ENCODE measurements around the gene ARF1.
A peak's percentile ranks its signal among the peaks of the same experiment; 100 is the strongest.

ARF1 gene

DNA sequence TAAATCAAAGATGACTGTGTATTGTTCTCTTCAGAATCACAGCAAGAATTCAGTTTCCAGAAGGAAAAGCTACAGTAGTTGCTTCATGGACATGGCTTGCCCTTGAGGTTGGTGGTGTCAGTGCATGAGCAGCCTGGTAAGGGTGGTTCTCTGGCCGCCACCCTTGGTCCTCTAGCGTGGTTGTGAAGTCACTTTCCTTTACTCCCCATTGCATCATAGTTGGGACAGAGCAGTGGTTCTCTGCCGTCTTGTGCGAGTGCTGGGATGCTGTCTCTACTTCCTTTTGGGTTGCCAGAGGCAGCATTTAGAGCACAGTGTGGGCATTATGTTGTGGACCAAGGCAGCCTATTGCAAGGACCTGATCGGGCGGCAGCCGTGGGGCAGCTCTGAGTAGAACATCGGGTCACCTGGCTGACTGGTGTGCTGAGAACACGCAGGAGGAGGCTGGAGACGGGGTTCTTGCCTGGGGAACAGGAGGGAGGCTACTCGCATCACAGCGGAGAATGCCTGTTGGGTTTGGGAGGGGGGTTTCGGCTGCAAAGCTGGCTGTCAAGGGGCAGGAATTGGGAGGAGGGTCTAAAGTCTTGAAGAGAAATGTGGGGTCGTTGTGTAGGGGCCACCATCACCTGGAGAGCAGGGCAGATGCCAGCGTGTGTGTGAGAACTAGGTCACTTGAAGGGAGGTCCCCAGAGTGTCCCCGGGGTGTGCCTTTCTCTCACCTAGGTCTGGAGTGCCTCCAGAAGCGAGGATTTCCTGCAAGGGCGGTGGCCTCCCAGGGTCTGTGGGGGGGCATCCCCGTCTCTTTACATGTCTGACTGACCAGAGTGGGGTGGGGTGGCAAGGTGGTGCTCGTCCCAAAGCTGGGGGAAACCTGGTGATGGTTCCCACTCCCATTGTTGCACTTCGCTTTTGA, 6.3 kb downstream of the ARF1 start:
- DNase-seq, result no peak

DNA sequence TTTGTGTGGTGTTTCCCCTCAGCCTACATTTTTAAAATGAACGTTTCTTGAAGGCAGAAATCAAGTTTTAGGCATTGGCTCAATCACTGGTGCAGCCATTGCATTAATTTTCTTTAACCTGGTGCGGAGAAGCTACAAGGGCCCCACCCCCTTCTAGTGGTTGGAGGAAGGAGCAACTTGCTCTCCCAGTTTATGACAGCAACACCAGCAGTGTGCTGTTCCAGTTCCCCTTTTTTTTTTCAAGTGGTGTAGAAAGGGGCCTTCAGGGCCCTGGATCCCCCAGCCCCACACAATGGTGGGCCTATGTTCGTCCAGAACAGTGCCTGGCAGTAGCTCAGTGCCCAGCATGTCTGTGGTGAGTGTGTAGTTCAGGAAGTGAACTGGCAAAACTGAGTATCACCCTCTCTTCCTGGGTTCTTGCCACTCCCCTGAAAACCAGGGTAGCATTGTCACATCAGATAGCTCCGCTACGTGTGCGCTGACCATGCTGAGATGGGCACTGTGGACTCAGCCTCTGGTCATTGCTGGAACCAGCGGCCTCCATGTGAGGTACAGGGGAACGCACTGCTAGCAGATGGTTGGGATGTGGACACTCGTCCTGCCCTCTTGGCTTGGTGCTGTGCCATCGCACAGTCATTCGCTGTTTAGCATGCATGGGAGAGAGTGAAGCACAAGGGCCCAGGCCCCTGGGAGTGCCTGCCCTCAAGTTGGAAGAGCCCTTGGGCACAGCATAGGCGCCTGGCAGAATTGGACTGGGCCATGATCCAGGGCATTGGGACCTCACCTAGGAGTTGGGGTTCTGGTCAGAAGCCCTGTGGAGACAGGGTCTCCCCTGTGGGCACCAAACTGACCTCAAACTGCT, 7.2 kb downstream of the ARF1 start:
- DNase-seq, result no peak

- no peak for DNase-seq
These were observed 8.1 kb downstream of the ARF1 start for GRCh38 chr1:228090613-228091081.

- DNase-seq, result no peak
These were observed 8.6 kb downstream of the ARF1 start for GRCh38 chr1:228091084-228091483.

DNA sequence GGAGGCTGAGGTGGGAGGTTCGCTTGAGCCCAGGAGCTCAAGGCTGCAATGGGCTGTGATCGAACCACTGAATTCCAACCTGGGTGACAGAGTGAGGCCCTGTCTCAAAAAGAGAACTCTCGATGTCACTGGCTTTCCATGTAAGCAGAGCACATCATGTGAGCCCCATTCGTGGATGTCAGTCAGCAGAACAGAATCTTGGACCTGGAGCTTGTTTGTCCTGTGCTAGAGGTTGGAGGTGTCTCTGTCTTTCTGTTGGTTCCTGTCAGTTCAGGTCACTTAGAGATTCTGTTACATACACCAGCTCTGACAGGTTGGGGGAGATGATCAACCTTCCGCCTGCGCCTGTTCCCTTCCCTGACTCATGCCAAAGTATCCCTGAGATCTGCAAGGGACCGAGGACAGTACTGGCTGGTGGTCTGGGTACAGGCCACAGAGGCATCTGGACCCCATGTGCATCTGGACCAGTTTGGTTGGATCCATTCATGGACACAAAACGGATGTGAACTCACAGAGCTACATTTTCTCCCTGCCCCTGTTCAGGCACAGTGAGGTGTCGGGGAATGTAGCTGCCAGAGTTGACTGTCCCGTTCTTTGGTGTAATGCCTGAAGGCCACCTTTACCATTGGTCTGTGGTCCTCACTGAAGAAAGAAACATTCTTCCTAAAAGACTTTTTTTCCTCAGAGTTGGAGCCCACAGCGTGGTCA, 10.0 kb downstream of the ARF1 start:
- DNase-seq, result no peak

DNA sequence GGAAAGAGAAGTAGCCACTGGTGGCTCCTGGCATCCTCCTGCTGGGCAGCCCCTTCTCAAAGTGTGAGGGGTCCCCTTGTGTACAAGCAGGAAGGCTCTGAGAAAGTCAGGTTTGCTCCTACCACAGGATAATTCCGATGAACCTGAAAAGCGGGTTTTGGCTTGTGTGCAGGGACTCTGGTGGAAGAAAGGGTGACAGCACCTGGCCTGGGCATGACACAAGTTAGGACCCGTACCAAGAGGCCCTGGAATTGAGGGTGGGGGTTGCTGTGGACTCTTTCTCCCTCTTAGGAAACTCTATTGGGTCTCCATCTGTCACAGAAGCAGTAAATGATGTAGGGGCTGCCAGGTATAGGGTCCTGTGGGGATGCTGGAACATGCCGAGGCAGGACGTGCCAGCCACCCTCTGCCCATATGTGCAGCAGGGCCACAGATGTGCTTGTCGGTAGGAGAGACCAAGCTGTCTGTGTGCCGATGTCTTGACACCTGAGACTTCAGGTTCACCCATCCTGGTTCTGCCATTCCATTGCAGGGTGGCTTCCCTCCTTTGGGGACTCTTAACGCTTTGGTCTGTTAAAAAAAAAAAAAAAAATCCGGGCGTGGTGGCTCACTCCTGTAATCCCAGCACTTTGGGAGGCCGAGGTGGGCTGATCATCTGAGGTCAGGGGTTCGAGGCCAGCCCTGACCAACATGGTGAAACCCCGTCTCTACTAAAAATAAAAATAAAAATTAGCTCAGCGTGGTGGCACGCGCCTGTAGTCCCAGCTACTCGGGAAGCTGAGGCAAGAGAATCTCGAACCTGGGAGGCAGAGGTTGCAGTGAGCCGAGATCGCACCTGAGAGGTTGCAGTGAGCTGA, 10.8 kb downstream of the ARF1 start:
- DNase-seq, result no peak

DNA sequence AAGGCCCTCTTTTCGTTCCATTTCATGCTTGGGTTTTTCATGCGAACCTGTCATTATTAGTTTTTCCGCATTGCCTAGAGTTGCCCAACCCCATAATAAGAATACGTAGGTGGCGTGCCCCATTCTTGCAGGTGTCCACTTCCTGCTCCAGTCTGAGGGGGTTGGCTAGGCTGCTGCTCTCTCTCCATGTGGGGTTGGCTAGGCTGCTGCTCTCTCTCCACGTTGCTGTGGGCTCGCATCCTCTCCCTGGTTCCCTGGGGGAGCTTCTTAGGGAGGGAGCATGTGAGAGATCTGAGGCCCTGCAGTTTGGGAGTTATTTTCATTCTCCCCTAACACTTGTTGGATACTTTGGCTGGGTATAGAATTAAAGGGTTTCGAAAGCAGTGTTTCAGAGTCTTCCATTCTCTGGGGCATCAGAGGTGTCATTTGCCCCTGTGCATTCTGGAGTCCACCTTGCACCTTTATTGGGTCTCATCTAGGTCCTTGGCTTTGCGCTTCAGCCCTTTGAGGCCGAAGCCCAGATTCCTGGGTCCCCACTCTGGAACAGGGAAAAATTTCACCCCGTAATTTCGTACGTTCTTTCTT, 12.0 kb downstream of the ARF1 start:
- DNase-seq, result no peak

DNA sequence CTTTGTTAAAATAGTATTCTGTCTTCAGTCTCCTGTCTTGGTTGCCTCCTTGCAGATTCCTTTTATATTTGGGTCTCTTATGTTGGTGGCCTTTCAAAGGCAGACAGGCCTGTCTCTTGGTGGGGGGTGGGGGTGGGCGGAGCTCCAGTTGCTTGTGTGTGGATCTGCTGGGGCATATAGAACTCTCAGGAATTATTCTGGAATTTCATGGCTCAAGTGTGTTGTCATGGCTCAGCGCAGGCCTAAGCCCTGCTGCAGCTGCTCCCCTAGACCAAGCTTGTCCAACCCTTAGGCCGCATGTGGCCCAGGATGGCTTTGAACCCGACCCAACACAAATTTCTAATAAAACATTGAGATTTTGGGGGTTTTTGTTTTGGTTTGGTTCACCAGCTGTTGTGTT, 12.7 kb downstream of the ARF1 start:
- no peak for DNase-seq

- no peak for DNase-seq
These were observed 13.4 kb downstream of the ARF1 start for GRCh38 chr1:228095938-228096337.

GRCh38 chr1:228096416-228097332, 14.2 kb downstream of the ARF1 start:
- DNase-seq, result no peak

GRCh38 chr1:228097333-228098081, 15.0 kb downstream of the ARF1 start:
- no peak for DNase-seq

DNA sequence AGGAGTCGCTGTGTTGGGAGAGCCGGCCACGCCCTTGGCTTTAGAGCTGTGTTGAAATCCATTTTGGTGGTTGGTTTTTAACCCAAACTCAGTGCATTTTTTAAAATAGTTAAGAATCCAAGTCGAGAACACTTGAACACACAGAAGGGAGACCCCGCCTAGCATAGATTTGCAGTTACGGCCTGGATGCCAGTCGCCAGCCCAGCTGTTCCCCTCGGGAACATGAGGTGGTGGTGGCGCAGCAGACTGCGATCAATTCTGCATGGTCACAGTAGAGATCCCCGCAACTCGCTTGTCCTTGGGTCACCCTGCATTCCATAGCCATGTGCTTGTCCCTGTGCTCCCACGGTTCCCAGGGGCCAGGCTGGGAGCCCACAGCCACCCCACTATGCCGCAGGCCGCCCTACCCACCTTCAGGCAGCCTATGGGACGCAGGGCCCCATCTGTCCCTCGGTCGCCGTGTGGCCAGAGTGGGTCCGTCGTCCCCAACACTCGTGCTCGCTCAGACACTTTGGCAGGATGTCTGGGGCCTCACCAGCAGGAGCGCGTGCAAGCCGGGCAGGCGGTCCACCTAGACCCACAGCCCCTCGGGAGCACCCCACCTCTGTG, 15.9 kb downstream of the ARF1 start:
- DNase-seq, result no peak

- no peak for DNase-seq
These were observed 16.8 kb downstream of the ARF1 start for GRCh38 chr1:228099331-228099732.

DNA sequence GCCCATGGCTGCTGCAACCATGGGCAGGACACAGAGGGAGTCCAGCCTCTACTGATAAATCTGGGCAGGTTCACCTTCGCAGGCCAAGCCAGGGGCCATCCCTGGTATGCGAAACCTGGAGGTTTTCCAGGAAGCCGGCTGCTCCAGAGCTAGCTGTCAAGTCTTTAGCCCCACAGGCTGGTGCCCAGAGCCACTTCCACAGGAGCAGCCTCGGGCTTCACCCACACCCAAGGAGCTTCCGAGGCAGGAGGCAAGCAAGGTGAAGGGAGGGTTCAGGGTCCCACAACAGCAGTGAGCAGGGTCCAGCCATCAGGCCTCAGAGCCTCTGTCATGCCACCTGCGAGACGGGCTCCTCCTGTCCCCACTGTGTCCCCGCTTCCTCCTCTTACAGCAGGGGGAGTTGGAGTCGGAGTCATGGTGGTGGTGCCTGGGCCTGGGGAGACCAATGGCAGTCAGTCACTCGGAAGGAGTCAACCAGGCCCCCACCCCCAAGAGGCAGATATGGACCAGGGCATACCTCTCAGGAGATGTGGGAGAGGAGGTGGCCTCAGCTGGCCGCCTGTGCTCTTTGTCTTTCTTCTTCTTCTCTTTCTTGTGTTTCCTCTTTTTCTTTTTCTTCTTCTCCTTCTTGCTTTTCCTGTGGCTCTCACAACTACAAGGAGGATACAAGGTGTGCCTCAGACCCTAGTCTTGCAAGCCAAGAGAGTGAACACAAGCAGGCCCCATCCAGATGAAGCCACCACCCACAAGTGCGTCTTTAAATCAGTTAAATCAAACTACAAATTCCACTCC, 18.5 kb downstream of the ARF1 start:
- no peak for DNase-seq

- DNase-seq, result peak; percentile 27
These were observed 19.1 kb downstream of the ARF1 start for GRCh38 chr1:228101614-228101993.

- DNase-seq, result peak; percentile 73
These were observed 19.7 kb downstream of the ARF1 start for GRCh38 chr1:228101994-228102790.

DNA sequence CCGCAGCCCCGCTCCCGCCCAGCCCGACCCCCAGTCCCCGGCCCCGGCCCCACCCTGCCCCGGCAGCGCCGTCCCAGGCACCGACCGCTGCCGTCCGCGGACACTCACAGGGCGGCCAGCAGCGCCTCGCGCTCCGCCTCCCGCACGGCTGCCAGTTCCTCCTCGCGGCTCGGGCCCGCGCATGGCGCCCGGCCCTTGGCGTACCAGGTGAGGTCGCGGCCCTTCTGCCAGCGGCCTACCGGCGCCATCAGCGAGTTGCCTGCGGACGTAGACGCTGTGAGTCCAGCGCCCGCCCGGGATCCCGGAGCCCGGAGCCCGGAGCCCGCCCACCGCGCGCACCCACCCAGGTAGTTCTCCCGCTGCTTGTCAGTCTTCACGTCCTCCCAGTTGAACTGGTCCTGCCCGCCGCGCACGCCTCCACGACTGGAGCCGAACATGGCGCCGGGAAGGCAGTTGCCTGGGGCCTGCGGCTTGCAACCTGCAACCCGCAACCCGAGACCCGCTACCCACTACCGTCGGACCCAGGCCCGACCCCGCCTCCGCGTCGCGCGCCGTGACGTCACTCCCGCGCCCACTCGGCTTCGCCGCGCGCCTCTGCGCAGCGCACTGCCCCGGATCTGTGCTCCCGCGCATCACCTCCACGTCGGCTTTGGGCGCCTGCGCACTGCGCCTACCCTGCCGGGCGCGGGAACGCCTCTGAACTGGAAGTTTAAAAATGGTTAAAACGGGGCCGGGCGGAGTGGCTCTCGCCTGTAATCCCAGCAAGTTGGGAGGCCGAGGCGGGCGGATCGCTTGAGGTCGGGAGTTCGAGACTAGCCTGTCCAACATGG, 20.5 kb downstream of the ARF1 start, which contains the start of gene C1orf35:
Gene C1orf35, minus strand, starts transcription at position 535 of the 830 bp plus-strand sequence. Its CDS starts 98 bp downstream, at position 437.
- peak; percentile 97 for DNase-seq

All from stimulated activated CD4-positive, alpha-beta T cell treated with anti-CD3 and anti-CD28 coated beads, Interleukin-15, amount 100 ng/mL, for 24 hours (primary cell).